AG09319 (cell line): ENCODE results near the gene ZNRF4.
"Not testable (repeated sequence)": the region's sequence is repeated elsewhere in the genome, so short reads cannot be mapped to it uniquely, and the experiment has no call there.

Source experiments
- DNase-seq: peaks from one replicate; pipeline ENCODE4 v3.0.0-alpha.2; 2010; ENCODE audit warnings: low read depth; ENCODE audit errors: extremely low read depth
- TF ChIP-seq, protein P1 (sequence below): IDR thresholded peaks from 2 replicates; pipeline ENCODE4 v1.5.1; 2011; ENCODE audit warnings: low read depth, mild to moderate bottlenecking, inconsistent platforms, low read length, moderate library complexity

The ZNRF4 gene

GRCh38 chr19:5435642-5436017, 19.6 kb upstream of the ZNRF4 start:
- no peak for DNase-seq
- TF ChIP-seq, protein P1, sequence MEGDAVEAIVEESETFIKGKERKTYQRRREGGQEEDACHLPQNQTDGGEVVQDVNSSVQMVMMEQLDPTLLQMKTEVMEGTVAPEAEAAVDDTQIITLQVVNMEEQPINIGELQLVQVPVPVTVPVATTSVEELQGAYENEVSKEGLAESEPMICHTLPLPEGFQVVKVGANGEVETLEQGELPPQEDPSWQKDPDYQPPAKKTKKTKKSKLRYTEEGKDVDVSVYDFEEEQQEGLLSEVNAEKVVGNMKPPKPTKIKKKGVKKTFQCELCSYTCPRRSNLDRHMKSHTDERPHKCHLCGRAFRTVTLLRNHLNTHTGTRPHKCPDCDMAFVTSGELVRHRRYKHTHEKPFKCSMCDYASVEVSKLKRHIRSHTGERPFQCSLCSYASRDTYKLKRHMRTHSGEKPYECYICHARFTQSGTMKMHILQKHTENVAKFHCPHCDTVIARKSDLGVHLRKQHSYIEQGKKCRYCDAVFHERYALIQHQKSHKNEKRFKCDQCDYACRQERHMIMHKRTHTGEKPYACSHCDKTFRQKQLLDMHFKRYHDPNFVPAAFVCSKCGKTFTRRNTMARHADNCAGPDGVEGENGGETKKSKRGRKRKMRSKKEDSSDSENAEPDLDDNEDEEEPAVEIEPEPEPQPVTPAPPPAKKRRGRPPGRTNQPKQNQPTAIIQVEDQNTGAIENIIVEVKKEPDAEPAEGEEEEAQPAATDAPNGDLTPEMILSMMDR = no peak

DNA sequence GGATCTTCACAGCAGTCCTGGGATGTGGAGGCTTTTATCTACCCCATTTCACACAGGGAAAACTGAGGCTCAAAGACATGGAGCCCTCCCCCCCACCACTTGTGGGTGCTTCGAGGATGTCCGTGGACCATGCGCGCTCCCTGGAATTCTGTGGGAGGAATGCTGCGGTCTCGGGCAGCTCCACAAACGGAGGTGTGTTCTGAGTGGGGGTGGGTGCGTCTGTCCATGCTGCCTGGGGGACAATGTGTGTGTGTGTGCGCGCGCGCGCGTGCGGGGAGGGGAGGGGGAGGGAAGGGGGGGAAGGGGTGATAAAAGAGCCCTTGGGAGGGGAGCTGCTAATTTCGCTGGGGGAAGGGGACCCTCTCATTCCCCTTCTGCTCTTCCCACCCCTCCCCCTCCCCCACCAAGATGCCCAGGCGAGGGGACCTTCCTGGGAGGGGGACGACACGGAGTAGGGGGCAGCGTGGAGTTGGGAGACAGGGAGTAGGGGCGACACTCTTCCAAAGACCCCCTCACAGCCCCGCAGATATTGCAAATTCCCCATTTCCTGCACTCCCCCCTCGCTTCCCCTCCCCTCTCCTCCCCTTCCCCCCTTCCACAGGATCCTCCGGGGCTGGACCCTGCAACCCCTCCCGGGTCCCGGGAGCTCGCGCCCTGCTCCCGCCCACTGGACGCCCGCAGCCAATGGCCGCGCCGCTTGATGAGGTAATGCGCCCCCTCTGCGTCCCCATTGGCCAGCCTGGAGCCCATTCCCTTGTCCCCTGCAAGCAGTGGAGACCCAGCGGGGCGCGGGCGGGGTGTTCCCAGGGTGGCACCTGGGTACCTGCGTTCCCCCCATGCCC, 18.9 kb upstream of the ZNRF4 start:
- no peak for DNase-seq
- TF ChIP-seq, protein P1 = no peak

DNA sequence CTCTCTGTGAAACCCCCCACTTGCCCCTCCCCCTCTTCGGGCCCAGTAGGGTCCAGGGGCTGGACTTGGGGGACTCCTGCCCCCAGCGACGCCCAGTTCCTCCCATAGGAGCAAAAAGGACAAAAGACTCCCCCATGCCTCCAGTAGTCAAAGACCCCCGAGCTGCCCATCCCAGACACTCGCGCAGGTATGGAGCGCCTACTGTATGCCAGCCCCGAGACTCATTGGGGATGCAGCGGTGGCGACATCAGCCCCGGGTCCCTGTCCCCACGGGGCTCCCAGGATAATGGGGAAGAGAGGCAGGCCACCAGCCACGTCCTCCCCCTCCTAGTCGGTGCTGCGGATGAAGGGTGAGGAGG, 18.3 kb upstream of the ZNRF4 start:
- TF ChIP-seq, protein P1 = no peak
- DNase-seq = no peak

DNA sequence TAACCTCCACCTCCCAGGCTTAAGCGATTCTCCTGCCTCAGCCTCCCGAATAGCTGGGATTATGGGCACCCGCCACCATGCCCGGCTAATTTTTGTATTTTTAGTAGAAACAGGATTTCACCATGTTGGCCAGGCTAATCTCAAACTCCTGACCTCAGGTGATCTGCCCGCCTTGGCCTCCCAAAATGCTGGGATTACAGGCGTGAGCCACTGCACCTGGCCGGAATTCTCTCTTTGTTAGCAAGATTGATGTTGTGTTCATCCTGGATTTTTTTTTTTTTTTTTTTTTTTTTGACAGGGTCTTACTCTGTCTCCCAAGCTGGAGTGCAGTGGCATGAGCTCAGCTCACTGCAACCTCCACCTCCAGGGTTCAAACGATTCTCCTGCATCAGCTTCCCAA, 16.5 kb upstream of the ZNRF4 start:
- not testable (repeated sequence) for DNase-seq

DNA sequence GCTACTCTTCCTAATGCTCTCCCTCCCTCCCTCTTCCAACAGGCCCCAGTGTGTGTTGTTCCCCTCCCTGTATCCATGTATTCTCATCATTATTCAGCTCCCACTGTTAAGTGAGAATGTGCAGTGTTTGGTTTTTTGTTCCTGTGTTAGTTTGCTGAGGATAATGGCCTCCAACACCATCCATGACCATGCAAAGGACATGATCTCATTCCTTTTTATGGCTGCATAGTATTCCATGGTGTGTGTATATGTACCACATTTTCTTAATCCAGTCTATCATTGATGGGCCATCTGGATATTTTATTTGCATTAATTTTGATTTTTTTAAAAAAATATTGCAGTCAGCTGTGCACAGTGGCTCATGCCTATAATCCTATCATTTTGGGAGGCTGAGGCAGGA, 15.8 kb upstream of the ZNRF4 start:
- DNase-seq = no peak
- TF ChIP-seq, protein P1 = no peak

GRCh38 chr19:5440299-5440698, 14.9 kb upstream of the ZNRF4 start:
- no peak for DNase-seq
- TF ChIP-seq, protein P1 = no peak

DNA sequence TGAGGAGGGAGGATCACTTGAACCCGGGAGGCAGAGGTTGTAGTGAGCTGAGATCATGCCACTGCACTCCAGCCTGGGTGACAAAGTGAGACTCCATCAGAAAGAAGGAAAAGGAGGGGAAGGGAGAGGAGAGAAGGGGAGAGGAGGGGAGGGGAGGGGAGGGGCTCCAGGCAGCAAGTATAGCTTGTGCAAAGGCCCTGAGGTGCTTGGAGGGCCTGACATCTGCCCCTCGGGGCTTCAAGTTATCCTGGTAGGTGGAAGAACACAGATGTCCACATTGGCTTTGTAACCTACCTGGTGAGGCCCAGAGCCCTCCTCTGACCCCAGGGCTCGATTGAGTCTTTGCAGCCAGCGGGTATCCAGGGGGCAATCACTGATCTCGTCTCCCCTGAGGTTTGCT, 11.5 kb upstream of the ZNRF4 start:
- DNase-seq = no peak
- TF ChIP-seq, protein P1 = no peak

- no peak for DNase-seq
- TF ChIP-seq, protein P1 = no peak
Observed at GRCh38 chr19:5444431-5444830, 10.8 kb upstream of the ZNRF4 start.
